AG09319 (cell line): Measurements from ENCODE around the gene EYA4.

Experiments used
- DNase-seq: peaks from one replicate; pipeline ENCODE4 v3.0.0-alpha.2; 2010; ENCODE audit warnings: low read depth; ENCODE audit errors: extremely low read depth
- TF ChIP-seq, protein P1 (sequence below): IDR thresholded peaks from 2 replicates; pipeline ENCODE4 v1.5.1; 2011; ENCODE audit warnings: low read depth, mild to moderate bottlenecking, inconsistent platforms, low read length, moderate library complexity

Gene EYA4

DNA sequence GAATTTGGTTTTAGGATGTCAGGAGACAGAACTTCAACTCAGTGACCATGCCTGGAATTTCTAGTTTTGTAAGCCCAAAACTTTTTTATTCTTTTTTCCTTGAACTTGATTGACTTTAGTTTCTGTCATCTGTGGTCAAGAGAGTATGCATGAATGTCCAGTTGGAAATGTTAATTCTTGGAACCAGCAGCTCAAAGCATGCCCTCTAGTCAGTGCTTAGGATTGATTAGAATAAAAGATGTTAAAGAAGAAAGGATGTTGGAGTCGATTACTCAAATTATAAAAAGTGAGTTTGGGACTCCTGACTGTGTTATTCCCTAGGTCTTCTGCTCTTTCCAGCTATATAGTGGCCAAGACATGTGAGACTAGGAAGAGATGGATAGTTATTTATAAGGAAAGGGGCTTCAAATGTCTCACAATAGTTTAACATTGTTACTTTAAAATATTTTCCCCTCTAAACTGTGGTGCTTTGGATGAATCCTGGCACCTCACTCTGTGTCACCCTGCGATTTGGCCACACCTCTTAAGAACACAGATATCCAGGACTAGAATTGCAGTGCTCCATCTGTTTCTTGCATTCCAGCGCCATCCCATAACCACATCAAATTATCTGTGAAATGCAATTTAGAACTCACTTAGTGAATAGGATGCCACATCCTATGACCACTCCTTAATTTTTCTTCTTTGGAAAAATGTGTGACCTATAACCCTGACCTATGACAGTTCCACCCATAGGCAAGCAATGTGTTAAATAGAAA lies 298.5 kb downstream of the EYA4 start:
- no peak for DNase-seq
- TF ChIP-seq, protein P1, sequence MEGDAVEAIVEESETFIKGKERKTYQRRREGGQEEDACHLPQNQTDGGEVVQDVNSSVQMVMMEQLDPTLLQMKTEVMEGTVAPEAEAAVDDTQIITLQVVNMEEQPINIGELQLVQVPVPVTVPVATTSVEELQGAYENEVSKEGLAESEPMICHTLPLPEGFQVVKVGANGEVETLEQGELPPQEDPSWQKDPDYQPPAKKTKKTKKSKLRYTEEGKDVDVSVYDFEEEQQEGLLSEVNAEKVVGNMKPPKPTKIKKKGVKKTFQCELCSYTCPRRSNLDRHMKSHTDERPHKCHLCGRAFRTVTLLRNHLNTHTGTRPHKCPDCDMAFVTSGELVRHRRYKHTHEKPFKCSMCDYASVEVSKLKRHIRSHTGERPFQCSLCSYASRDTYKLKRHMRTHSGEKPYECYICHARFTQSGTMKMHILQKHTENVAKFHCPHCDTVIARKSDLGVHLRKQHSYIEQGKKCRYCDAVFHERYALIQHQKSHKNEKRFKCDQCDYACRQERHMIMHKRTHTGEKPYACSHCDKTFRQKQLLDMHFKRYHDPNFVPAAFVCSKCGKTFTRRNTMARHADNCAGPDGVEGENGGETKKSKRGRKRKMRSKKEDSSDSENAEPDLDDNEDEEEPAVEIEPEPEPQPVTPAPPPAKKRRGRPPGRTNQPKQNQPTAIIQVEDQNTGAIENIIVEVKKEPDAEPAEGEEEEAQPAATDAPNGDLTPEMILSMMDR = no peak

DNA sequence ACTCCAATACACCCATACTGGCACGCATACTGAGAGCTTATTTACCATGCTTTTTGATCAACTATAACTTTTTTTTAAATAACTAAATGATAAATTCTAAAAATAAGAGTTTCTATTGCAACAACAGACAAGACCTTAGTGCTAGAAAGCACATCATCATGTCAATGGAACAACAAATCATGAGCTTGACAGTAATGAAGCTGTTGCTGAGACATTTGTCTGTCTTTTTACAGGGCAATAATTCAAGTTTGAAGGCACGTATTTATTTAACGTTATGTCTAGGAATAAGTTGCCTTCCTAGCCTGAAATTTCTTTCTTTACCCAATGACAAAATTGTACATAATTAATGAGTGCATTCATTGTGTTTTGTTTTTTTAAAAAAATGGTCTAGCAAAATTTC lies 299.2 kb downstream of the EYA4 start:
- TF ChIP-seq, protein P1 = no peak
- no peak for DNase-seq

DNA sequence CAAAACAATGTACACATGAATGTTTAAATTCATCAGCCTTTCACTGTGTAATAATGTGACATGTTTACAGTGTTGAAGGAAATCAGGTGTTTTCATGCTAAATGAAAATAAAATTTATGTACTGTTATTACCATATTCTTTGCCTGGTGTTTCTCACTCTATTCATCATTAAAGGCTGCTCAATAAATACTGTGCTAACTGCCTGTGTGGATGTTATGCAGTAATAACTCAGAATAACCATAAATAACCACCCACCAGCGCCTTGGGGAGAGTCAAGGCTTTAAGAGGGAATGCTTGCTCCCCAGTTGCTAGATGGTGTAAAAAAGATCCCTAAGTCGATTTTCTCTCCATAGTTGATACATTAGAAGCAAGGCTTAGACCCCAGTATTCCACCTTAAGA lies 299.9 kb downstream of the EYA4 start:
- TF ChIP-seq, protein P1 = no peak

DNA sequence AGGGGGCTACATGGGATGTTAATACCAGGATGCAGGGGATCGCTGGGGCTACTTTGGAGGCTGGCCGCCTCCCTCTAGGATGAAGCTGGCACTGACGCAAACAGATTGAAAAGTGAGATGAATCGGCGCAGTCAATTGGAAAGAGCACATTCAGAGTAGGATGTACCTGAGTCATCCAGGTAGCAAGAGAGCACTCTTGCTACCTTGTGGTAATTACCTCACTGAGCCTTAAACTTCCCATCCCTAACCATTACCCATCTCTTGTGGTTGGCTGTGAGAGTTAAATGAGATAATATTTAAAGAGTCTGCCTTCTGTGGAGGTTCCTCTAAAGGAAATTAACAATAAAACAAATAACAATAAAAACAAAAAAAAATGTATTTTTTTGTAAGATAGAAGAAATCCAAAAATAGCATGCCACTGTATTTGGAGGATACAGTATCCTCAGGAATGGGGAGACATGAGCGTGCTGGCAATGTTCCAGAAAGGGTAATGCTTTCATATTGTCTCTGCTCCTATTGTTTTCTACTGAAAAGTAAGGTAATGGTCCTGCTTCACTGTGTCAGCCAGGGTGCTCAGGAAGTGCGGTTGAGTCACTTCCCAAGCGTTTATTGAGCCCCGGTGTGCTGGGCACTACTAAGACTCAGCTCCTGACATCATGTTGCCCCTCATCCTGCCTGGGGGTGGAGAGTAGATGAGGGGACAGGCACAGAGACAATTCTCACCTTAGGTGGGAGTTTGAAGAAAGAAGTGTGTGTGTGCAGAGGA lies 301.1 kb downstream of the EYA4 start:
- TF ChIP-seq, protein P1 = no peak
- DNase-seq = no peak

More for the DNA sequence above, 299.9 kb downstream of the EYA4 start:
- DNase-seq = no peak

DNA sequence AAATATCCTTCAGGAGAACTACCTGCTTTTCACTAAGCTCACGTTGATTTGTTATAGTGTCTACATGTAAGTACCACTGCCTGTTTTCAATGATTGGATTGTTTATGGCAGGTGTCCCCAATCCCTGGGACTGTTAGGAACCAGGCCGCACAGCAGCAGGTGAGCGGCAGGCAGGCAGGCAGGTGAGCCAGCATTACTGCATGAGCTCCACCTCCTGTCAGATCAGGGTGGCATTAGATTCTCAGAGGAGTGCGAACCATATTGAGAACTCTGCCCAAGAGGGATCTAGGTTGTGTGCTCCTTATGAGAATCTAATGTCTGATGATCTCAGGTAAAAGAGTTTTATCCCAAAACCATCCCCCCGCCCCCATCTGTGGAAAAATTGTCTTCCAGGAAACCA lies 303.3 kb downstream of the EYA4 start:
- no peak for DNase-seq

DNA sequence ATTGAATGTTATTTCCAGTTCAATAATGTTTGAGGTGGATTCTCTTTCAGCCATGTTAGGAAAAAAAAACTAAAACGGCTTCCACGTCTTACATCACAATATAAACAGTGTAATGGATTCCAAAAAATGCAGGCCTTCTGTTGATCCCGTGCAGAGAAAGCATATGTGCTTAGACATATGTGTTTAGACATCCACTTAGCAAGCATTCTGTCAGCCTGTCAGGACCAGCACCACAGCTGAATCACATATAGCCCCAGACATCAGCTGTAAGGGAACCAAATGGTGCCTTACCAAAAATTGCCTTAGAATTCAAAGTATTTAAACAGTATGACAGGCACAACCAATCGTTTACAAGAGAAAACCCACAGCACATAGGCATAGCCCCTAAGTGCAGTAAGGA lies 304.9 kb downstream of the EYA4 start:
- DNase-seq = no peak
- TF ChIP-seq, protein P1 = no peak

More for the DNA sequence above, 303.3 kb downstream of the EYA4 start:
- TF ChIP-seq, protein P1 = no peak

DNA sequence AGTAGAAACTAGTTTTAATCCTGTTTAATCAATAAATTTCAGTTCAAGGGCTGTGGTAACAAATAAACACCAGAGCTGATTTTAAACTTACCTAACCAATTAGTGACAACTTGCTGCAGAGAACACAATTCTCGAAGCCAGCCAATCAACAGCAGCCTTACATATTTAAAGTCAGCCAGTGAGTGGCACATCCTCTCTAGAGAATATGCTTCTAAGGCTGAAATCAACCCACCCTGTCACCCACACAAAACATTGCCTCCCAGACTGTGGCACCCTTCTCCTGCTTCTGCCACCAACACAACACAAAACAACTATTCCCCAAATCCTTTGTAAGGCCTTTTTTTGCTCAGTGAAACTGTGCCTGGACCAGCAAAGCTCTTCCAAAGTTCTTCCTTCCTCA lies 306.0 kb downstream of the EYA4 start:
- TF ChIP-seq, protein P1 = no peak
- no peak for DNase-seq
